BLaER1 treated with 17β-estradiol and CSF1 and Interleukin-3, amounts not matched to agents 10 nM and 100 nM (cell line): Measurements from ENCODE around the gene SH3GL2.

Experiments used
- H3K27ac ChIP-seq, 11 experiments: shearing (Covaris generic); formaldehyde crosslinking; 2 replicates each; pipeline ENCODE4 v1.8.1; 2022
- H3K27me3 ChIP-seq, 11 experiments: shearing (Covaris generic); formaldehyde crosslinking; 2 replicates each; pipeline ENCODE4 v1.8.1; 2022
- H3K36me3 ChIP-seq, 11 experiments: shearing (Covaris generic); formaldehyde crosslinking; 2 replicates each; pipeline ENCODE4 v1.8.1; 2022
- H3K4me1 ChIP-seq, 10 experiments: shearing (Covaris generic); formaldehyde crosslinking; 2 replicates each; pipeline ENCODE4 v1.8.1; 2022
- H3K4me2 ChIP-seq, 11 experiments: shearing (Covaris generic); formaldehyde crosslinking; 2 replicates each; pipeline ENCODE4 v1.8.1; 2022
- H3K4me3 ChIP-seq, 10 experiments: shearing (Covaris generic); formaldehyde crosslinking; 2 replicates each; pipeline ENCODE4 v1.8.1; 2022
- H3K9ac ChIP-seq, 11 experiments: shearing (Covaris generic); formaldehyde crosslinking; 2 replicates each; pipeline ENCODE4 v1.8.1; 2022
- H3K9me3 ChIP-seq, 11 experiments: shearing (Covaris generic); formaldehyde crosslinking; replicated peaks in 1 of 11; 2 replicates each; pipeline ENCODE4 v1.8.1; 2022
- H4K20me1 ChIP-seq, 11 experiments: shearing (Covaris generic); formaldehyde crosslinking; 2 replicates each; pipeline ENCODE4 v1.8.1; 2022
- Cebpa-rat ChIP-seq, 11 experiments: shearing (Covaris generic); IDR thresholded peaks; 2 replicates each; pipeline ENCODE4 v1.8.1; 2022

SH3GL2 gene

DNA sequence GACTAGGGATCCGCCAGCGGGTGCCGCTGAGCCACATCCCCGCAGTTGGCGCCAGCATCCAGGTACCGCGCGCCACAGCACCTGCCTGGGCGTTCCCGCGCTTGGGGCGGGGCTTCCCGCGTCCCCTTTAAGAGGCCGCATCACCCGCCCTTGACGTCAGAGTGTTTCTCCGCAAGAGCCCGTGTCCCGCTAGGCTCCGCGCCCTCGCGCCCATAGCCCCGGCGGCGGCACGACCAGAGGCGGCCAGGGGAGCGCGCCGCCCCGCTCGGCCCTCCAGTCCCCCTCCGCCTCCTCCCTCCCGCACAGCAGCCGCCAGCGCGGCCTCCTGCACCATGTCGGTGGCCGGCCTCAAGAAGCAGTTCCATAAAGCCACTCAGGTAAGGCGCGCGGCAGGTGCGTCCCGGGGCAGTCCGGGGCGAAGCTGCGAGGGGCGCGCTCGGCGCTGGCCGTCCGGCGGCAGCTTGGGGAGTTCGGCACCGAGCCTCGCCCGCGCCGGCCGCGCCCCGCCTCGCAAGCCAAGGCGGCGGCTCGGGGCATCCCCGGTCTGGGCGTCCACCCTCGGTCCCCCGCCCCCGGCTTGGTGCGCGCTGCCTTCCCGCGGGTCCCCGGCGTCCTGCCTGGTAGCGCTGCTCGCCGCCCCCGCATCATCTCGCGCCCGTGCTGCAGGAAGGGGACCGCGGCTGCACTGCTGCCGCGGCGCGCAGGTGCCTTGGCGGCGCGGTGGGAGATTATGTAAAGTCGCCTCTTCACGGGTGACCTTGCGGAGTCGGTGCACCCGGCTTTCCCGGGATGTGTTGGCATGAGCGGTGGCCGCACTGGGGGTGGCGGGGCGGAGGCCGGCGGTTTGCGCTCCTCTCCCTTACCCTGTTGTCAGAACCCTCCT lies at the start of gene SH3GL2:
Gene SH3GL2, plus strand, starts transcription at position 156 of the 883 bp plus-strand sequence.
- H3K36me3 ChIP-seq, result no peaks in the 10 kb centered on the region
- peaks cover 0 to 7% (median 0%) of the 10 kb centered on the region in 10 experiments; a peak in 1 of 20 replicates for H3K4me1 ChIP-seq
- H3K27me3 ChIP-seq, result no peaks in the 10 kb centered on the region
- no peak within 1 kb of the TSS for H3K4me3 ChIP-seq
- no peak within 1 kb of the TSS for H3K9ac ChIP-seq
- H3K27ac ChIP-seq, result no peak within 1 kb of the TSS
- peaks cover 13 to 15% (median 14%) of the 10 kb centered on the region in 11 experiments; a peak in 21 of 22 replicates for H3K9me3 ChIP-seq
- TF ChIP-seq Cebpa-rat (IDR thresholded peaks at IDR 0.05), result no peak
- no peaks in the 10 kb centered on the region for H4K20me1 ChIP-seq
- H3K4me2 ChIP-seq, result no peak within 1 kb of the TSS

DNA sequence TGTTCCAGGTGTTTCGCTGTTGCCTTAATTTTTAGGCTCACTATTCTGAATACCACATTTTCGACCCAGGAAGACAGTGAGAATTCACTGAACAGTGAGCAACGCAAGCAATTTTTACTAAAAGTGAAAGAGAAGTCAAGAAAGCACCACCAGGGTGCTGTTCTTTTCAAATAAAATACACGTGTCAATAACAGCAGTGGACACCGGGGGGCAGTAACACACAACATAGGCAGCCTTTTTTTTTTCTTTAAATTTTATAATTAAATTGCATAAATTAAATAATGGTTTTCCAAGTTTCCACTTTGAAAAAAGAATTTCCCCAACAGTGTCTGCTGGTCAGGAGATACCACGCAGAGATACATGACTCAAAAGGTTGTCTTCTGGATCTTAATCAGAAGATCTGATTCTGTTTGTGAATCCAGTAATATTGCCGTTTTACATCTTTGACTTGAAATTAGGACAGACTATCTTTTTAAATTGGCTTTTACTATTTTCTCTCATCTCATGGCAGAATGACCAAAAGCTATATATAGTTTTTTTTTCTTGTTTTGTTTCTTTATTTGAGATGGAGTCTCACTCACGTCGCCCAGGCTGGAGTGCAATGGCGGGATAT lies 47.1 kb upstream of the SH3GL2 start:
- Histone ChIP-seq H3K36me3 (no peaks in the 10 kb centered on the region), H3K27me3 (no peaks in the 10 kb centered on the region), H3K4me2 (no peak overlapping the region), H4K20me1 (no peaks in the 10 kb centered on the region), H3K27ac (no peak overlapping the region), H3K9ac (0 out of 22 replicates have a peak overlapping the region, but pooled peaks of 1 of the 11 experiments have one; percentile 17), H3K9me3 (no peaks in the 10 kb centered on the region), H3K4me3 (no peak overlapping the region), H3K4me1 (no peaks in the 10 kb centered on the region)
- no peak for TF ChIP-seq Cebpa-rat (IDR thresholded peaks at IDR 0.05)

DNA sequence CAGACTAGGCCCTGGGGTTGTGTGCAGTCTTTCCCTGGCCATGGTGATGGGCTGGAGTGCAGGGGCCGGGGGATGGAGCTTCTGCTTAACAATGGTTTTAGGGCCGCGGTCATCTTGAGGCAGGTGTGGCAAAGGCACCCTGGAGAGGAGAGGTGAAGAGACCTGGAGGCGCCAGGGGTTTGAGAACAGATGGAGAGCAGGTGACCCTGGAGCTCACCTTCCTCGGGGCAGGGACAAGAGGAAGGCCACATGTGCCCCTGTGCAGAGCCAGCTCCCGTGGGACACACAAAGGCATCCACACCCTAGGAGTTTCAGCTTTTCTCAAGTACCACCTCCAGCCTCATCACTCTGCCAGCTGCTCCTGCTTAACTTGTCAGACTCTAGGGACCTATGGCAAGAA lies 46.4 kb upstream of the SH3GL2 start:
- Histone ChIP-seq H3K27ac (no peak overlapping the region), H4K20me1 (no peaks in the 10 kb centered on the region), H3K4me1 (no peaks in the 10 kb centered on the region), H3K4me2 (no peak overlapping the region), H3K4me3 (no peak overlapping the region), H3K9me3 (no peaks in the 10 kb centered on the region), H3K36me3 (no peaks in the 10 kb centered on the region), H3K9ac (no peak overlapping the region), H3K27me3 (no peaks in the 10 kb centered on the region)
- no peak for TF ChIP-seq Cebpa-rat (IDR thresholded peaks at IDR 0.05)

DNA sequence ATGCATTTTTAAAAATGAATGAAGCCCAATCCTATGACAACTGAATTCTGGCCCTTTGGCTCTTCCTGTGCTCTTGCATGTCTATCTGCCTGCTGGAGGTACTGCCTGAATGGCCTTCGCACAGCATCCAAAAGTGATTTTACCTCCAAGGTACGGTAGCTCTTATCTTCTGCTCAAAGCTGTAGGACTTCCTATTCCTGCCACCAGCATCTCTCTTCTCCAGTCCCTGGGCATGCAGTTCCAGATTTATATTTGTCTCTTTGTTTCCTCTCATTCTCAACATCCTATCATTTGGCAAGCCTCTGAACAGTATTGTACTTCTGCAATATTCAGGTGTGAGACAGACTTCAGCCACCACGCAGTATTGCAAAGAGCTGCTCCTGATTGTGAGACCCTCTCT lies 43.7 kb upstream of the SH3GL2 start:
- no peak overlapping the region for H3K4me2 ChIP-seq
- H3K4me1 ChIP-seq, result no peaks in the 10 kb centered on the region
- H3K9me3 ChIP-seq, result no peaks in the 10 kb centered on the region
- no peaks in the 10 kb centered on the region for H3K36me3 ChIP-seq
- no peak overlapping the region for H3K9ac ChIP-seq
- no peaks in the 10 kb centered on the region for H4K20me1 ChIP-seq
- TF ChIP-seq Cebpa-rat (IDR thresholded peaks at IDR 0.05), result no peak
- no peak overlapping the region for H3K4me3 ChIP-seq
- H3K27ac ChIP-seq, result no peak overlapping the region
- H3K27me3 ChIP-seq, result no peaks in the 10 kb centered on the region

DNA sequence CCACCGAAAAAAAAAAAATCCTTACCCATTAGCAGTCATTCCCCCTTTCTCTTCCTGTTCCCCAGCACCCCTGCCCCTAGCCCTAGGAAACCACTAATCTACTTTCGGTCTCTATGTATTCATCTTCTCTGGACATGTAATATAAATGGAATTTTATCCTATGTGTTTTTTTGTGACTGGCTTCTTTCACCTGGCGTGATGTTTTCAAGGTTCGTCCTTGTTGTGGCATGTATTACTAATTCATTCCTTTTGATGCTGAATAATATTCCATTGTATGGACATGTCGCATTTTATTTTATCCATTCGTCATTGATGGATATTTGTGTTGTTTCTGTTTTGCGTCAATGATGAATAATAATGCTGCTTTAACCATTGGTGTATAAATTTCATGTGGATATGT lies 42.8 kb upstream of the SH3GL2 start:
- Histone ChIP-seq H3K27me3 (no peaks in the 10 kb centered on the region), H3K9ac (no peak overlapping the region), H3K4me3 (no peak overlapping the region), H4K20me1 (no peaks in the 10 kb centered on the region), H3K4me1 (no peaks in the 10 kb centered on the region), H3K27ac (no peak overlapping the region), H3K36me3 (no peaks in the 10 kb centered on the region), H3K9me3 (no peaks in the 10 kb centered on the region), H3K4me2 (no peak overlapping the region)
- no peak for TF ChIP-seq Cebpa-rat (IDR thresholded peaks at IDR 0.05)

DNA sequence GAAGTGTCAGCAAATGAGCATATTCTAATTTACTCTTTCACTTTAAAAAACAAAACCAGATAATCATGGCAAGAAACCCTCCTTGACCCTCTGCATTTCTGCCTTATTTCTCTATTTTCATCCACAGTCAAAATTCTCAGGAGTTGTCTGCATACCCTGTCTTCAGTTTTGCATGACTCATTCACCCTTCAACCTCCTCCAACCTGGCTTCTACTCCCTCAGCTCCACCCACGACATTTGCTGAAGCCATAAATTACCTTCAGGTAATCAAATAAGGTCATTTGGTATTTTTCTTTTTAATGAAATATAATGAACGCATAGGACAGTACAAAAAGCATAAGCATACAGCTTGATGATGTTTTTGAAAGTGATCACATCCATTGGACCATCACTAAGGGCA lies 27.8 kb upstream of the SH3GL2 start:
- no peak overlapping the region for H3K27ac ChIP-seq
- peaks cover 0 to 6% (median 0%) of the 10 kb centered on the region in 10 experiments; a peak in 1 of 20 replicates for H3K4me1 ChIP-seq
- no peaks in the 10 kb centered on the region for H3K27me3 ChIP-seq
- H4K20me1 ChIP-seq, result no peaks in the 10 kb centered on the region
- no peak overlapping the region for H3K9ac ChIP-seq
- no peak overlapping the region for H3K4me2 ChIP-seq
- H3K9me3 ChIP-seq, result peaks cover 0 to 22% (median 13%) of the 10 kb centered on the region in 11 experiments; a peak in 14 of 22 replicates
- H3K4me3 ChIP-seq, result no peak overlapping the region
- H3K36me3 ChIP-seq, result no peaks in the 10 kb centered on the region
- no peak for TF ChIP-seq Cebpa-rat (IDR thresholded peaks at IDR 0.05)

DNA sequence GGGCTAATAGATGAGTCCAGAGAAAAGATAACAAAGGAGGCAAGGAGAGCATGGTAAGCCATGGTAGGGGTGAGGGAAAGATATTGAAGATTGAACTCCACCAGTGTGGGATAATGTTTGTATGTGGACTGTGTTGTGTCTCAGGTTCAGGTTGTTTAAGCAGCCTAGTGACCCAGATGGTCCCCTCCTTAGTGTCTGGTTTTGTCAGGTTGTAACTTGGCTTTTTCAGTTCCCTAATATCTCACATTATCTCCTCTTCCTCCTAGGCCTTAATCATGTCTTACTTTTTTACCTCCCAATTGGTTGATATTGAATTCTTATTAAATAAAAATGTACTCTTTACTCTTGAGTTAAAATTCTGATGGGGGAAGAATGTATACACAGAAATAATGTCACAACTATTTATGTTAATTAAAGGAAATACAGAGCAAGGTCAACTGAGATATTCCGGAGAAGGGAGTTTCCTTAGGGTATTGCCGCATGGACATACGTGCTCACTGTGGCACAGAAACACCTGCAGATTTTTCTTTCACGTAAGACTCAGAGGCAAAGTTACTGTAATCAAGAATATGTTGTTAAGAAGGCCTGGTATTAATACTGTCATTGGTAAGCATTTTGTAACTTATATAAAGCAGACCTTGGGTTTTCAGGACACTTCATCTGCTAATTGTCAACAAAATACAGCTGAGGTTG lies 23.4 kb upstream of the SH3GL2 start:
- no peaks in the 10 kb centered on the region for H4K20me1 ChIP-seq
- no peaks in the 10 kb centered on the region for H3K27me3 ChIP-seq
- H3K27ac ChIP-seq, result no peak overlapping the region
- peaks cover 0 to 7% (median 0%) of the 10 kb centered on the region in 10 experiments; a peak in 1 of 20 replicates for H3K4me1 ChIP-seq
- no peak for TF ChIP-seq Cebpa-rat (IDR thresholded peaks at IDR 0.05)
- H3K9me3 ChIP-seq, result no peaks in the 10 kb centered on the region
- no peak overlapping the region for H3K4me2 ChIP-seq
- H3K9ac ChIP-seq, result no peak overlapping the region
- H3K36me3 ChIP-seq, result no peaks in the 10 kb centered on the region
- no peak overlapping the region for H3K4me3 ChIP-seq

DNA sequence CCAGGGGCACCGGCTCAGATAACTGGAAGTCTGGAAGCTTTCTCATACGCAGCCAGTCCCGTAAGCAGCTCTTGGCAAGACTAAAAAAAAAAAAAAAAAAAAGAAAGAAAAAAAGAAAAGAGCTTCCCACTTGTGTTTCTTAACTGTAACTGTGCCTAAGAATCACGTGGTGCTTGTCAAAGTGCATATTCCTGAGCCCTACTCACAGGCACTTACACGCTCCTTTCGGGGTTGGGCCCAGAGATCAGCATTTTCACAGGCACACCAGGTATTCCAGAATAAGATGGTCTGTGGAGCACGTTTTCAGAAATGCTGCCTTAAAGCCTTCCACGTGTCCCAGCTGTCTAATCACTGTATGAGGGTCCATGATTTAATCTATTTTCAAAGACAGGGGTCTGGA lies 22.6 kb upstream of the SH3GL2 start:
- H3K4me3 ChIP-seq, result no peak overlapping the region
- H3K4me2 ChIP-seq, result no peak overlapping the region
- no peak overlapping the region for H3K9ac ChIP-seq
- H3K4me1 ChIP-seq, result peaks cover 0 to 7% (median 0%) of the 10 kb centered on the region in 10 experiments; a peak in 1 of 20 replicates
- no peaks in the 10 kb centered on the region for H3K27me3 ChIP-seq
- H3K9me3 ChIP-seq, result no peaks in the 10 kb centered on the region
- no peak for TF ChIP-seq Cebpa-rat (IDR thresholded peaks at IDR 0.05)
- no peaks in the 10 kb centered on the region for H3K36me3 ChIP-seq
- H4K20me1 ChIP-seq, result no peaks in the 10 kb centered on the region
- no peak overlapping the region for H3K27ac ChIP-seq

DNA sequence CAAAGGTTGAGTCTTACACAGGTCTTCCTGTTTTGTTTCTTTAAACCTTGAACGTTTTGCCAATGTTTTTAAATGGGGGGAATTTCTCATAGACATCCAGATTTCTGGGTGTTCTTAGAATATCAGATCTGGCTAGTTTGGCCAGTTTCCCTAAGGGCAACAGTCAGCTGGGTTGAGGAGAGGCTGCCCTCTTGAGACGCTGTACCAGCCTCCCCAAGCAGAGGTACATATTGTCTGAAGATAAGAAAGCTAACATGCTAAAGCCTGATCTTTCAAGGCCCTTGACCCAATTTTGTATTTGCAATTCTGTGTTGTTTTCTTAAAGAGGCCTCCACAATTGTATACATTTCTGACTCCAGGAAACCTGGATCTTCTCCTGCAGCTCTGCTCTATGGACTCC lies 21.9 kb upstream of the SH3GL2 start:
- no peak overlapping the region for H3K27ac ChIP-seq
- TF ChIP-seq Cebpa-rat (IDR thresholded peaks at IDR 0.05), result no peak
- H3K9ac ChIP-seq, result no peak overlapping the region
- H3K4me2 ChIP-seq, result no peak overlapping the region
- no peaks in the 10 kb centered on the region for H4K20me1 ChIP-seq
- H3K4me3 ChIP-seq, result no peak overlapping the region
- peaks cover 0 to 7% (median 0%) of the 10 kb centered on the region in 10 experiments; a peak in 1 of 20 replicates for H3K4me1 ChIP-seq
- no peaks in the 10 kb centered on the region for H3K27me3 ChIP-seq
- H3K36me3 ChIP-seq, result no peaks in the 10 kb centered on the region
- H3K9me3 ChIP-seq, result no peaks in the 10 kb centered on the region
